ENCODE data around the gene MEDAG.

Gene MEDAG

DNA sequence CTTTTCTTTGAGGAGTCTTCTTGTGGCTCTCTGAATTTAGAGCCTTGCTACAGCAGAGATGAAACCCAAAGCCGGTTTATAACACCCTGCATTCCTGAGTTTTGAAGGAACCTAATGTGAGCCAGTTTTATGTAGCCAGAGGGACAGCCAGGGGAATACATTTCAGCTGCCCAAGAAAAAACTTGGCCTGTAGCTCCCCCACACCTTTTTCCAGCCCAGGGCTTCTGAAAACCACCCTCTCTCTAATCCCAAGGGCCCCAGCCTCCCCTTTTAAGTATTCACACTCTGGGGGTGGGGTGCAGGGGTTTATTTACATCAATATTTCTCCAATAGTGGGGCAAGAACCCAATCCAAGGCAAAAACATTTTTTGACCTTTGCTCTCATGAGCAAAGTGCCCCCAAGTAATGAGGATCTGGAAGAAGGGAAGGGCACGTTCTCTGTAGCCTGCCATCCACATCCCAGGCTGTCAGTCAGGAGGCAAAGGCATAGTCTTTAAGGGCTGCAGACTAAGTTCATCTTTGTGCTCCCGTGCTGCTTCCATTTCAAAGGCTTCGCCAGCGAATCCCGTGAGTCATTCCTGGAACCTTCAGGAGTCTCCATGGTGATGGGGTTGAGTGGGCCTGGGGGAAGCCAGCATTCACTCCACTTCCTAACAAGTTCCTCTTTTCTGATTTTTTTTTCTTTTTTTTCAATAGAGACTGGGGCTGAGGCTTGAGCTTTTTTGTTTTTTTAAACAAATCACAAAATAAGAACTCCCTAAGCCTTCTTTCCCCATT, 33.2 kb upstream of the MEDAG start:
- in situ Hi-C loops (cut with MboI; ENCODE audit: low sequenced_read_pairs), result no loop called here

DNA sequence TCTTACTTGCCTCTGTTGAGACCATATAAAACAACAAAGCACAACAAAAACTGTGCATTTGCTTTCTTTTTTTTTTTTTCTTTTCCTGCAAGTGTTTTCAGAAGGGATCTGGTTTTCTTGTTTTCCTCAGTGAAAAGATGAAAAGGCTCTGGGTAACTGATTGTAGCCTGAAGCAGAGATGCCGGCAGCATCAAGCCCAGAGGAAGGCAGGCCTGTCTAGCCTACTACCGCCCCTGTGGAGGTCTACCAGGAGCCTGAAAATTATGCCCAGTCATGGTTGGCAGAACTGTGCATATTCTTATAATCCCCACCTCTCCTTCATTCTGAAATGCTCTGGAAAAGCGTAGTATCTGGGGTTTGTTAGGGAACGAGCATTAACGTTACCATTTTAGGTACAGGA, 32.6 kb upstream of the MEDAG start:
- in situ Hi-C loops (cut with MboI; ENCODE audit: low sequenced_read_pairs), result no loop called here

DNA sequence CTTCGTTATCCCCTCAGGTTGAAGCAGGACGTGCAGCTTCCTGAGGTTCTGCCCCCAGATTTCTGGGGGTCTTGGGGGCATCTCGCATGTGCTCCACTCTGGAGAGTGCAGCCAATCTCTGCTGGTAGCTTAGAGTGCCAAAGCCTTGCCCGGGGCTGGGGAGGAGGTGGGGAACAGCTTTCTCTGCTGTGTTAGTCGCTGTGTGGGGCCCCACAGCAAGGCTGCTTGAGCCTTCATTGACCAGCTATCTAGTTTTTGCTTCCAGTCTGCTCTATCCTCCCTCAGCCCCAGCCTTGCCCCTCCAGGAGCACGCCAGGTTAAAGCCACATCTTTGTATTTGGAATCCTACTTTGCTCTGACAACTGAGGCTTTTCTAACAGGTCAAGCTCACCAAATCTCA, 32.0 kb upstream of the MEDAG start:
- in situ Hi-C loops (cut with MboI; ENCODE audit: low sequenced_read_pairs), result no loop called here

DNA sequence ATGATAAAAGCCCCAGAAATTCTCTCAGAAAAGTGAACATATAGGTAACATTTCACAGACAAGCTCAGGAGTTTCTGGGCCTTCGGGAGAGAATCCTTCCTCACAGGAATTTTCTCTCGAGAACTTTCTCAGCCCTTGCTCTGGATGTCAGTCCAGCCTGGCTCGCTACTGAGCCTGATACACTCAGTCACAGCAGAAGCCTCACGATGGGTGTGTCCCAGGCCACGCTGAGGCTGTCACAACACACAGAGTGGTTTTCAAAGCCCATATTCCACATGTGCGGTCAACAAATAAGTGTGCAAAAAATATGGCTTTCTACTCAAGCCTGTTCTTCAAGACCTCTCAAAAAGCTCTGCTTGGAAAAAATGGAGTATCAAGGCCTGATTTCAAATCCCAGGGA, 31.5 kb upstream of the MEDAG start:
- in situ Hi-C loops (cut with MboI; ENCODE audit: low sequenced_read_pairs), result no loop called here

DNA sequence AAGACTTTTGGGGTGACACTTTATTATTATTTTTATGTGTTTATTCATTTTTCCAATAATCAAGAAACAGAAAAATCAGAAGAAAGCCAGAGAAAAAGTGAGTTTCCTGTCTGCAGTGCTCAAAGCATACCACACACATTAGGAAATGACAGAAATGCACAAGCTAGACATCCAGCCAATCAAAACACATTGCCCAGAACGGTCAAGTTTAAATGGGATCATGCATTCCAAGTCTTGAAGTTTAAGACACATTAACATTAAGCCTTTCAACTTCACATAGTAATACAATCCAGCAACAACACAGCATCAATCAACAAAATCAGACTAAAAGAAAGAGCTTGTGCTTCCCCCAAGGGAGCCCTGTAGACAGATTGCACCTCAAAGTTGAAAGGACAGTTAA, 28.7 kb upstream of the MEDAG start:
- in situ Hi-C loops (cut with MboI; ENCODE audit: low sequenced_read_pairs), result no loop called here

DNA sequence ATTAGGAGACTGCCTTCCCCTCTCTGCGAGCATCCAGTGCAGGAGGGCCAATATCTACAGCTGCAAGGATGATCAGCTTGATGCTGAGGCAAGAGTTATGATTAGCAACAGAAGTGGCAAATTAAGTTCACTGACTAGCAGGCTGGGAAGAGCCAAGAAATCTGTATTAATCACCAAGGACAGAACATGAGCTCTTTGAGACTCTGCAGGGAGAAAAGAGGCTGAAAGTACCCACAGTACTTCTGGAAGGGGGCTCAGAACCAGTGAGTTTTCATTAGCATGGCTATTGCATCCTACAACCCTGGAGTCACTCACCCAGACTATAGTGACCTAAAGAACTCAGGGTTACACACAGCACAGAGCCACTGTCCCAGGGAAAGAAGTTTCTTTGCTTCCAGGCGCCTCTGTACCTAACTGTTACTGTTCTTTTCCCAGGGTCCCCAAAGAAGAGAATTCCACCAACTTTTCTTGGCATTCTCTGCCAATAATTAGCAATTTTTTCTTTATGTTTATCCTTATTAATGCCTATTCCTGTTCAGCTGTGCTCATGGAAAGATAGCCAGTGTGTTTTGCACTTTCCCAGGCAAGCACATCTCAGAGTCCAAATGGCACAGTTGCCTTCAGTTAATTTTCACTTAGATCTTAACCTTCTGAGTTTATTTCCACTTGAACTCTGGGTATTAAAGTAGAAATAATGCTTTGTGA, 25.8 kb upstream of the MEDAG start:
- in situ Hi-C loops (cut with MboI; ENCODE audit: low sequenced_read_pairs), result no loop called here

DNA sequence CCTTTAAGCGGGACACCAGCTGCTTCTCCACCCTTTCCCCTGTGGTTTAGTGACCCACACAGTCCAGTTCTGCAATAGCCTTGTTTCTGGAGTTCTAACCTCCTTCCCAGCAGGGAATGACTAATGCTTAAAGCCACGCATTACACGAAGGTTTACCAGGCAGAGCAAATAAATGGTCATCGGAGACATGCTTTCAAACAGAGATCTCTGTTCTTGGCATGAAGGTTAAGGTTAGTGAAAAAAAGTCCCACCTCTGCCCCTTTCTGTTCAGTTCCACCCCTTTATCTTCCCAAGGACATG, 25.3 kb upstream of the MEDAG start:
- in situ Hi-C loops (cut with MboI; ENCODE audit: low sequenced_read_pairs), result no loop called here

DNA sequence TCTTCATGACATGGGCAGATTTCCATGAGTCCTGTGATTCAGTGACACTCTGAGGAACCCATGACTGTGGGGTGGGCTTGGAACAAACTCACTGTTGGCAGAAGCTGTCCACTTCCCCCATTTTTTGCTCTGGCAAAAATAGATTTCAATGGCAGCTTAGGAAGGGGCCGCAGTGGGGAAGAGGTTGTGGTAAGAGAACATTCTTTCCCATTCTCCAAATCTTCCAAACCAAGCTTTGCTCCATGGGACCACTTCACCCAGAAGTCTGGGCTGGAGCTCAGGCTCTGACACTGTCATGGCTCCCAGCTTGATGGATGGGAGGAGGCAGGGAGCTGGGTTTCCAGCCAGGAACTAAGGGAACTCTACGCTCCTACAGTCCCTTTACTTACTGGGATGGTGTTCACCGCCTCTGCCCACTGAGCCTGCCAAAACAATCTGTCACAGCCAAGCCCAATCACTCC, 24.9 kb upstream of the MEDAG start:
- in situ Hi-C loops (cut with MboI; ENCODE audit: low sequenced_read_pairs), result no loop called here

DNA sequence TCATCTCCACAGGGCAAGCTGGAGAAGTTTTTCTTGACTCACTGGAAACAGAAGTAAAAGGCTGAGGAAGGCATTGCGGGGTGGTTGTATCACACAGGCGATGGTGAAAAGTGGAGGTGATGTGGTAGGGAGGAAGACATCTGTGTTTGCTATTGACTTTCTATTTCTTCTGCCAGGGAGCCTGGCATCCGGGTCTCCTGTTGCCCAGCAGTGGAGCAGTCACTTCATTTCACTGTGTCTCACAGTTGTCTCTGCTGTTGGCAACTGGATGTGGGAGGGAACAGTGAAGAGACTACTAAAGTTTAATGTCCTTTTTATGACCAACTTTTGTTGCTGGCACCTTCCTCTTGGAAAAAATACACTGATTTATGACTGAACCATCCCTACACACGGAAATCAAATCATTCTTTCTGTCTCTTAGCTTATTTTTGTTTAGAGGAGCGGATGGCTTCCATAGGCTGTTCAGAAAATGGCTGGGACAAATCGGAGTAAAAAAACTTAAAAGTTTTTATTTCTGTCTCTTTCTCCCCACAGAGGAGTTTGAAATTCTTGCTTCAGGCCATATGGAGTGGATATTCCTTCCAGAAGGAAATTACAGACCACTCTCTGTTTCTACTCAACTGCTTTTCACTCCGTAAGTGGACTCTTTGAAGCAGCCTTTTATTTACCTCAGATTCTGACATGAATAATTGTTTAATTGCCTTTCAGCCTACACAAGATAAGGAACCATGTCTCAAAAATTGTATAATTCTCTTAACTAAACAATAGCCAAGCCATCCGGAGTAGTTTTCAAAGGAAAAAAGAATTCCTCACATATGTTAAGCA, 23.8 kb upstream of the MEDAG start:
- in situ Hi-C loops (cut with MboI; ENCODE audit: low sequenced_read_pairs), result no loop called here

DNA sequence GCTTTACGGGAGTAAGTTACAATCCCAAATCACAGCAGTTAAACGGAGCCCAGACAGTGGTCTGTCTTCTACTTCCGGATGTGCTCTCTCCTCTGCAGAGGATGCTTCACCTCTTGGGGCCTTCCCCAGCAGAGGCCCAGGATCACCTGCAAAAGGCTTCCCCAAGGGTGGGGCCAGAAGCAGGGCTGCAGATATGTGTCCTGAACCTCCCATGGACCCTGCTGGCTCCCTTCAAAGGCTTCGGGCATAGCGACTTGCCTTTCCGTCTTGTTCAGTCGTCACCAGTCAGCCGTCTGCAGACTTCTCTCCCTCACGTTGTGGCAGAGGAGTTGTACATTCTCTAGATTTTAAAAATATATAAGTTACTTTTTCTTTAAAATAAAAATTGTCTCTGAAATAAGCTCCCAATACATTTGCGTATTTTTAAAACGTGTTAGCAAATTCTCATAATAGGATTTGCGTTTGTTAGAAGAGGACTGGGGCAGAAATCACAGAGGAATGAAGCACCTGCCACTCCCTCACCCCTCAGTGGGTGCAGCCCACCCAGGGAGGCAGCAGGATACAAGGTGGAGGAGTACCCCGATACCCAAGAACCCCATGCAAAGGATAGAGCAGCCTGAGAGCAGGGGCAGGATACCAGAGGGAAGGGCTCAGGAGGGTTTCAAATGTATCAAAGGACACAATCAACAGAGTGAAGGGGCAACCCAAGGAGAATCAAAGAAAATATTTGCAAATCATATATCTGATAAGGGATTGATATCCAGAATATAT, 22.9 kb upstream of the MEDAG start:
- in situ Hi-C loops (cut with MboI; ENCODE audit: low sequenced_read_pairs), result no loop called here

DNA sequence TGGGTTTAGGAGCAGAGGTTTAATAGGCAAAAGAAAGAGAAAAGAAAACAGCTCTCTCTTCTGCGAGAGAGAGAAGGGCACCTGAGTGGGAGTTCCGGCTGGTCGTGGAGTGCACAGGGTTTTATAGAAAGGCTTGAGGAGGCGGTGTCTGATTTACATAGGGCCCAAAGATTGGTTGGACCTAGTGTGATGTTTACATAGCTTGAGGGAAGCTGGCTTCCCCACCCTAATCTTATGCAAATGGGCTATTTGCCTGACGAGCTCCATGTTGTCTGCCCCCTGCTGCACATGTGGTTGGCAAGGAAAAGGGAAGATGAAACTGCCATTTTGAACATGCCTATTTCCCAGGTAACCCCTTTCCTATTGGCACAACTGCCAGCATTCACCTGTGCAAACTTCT, 21.5 kb upstream of the MEDAG start:
- in situ Hi-C loops (cut with MboI; ENCODE audit: low sequenced_read_pairs), result no loop called here

DNA sequence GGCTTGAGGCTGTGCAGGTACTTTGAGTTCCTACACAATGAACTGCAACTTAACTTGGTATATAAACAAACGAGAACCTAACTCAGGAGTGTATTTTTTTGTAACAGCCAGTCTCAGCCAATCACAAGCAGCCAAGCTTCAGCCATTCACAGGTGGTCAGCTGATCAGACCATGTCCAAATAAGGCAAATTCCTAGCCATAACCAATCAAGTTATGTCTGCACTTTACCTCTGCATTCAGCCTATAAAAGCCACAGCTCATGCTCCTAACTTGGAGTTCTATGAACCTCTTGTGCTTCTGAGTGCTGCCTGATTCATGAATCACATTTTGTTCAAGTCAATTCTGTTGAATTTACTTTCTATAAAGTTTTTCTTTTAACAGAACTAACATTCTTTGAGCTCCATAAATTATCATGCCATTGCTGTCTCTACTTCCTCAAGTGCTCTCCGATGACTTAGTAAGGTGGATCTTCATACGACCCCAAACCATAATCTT, 16.8 kb upstream of the MEDAG start:
- in situ Hi-C loops (cut with MboI; ENCODE audit: low sequenced_read_pairs), result no loop called here

DNA sequence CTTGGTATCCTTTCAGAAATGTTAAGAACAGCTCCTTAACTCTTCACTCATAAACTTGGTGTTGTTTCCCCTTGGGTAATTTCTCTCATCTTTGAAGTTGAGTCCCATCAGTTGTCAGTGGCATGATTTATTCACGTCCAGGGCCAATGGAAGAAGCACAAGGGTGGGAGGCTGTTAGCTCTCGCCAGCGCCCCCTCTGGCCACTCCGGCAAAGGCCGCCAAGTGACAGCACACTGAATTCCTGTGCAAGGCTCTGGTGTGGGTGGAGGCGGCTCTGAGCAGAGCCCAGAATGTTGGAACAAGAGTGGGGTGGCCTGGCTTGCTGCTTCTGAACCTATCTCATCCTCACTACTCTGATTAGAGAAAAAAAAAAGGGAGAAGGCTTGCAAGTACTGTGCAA, 13.1 kb upstream of the MEDAG start:
- in situ Hi-C loops (cut with MboI; ENCODE audit: low sequenced_read_pairs), result no loop called here

DNA sequence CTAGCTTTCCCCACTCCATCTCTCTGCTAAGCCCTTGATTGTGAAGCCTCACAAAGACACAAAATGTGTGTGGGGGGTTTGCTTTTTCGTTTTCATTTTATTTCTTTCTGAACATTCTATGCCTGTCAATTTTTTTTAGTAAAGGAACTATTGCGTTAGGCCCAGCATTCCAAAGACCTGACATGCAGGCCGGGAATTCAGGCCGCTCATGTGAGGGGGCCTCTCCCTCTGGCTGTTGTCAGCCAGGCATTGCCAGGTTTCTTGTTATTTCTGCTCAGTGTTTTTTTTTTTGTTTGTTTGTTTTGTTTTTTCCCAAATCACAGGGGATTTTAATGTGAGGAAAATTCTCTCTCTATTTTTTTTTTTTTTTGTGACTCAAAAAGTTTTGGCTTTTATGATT, 10.3 kb upstream of the MEDAG start:
- in situ Hi-C loops (cut with MboI; ENCODE audit: low sequenced_read_pairs), result no loop called here

DNA sequence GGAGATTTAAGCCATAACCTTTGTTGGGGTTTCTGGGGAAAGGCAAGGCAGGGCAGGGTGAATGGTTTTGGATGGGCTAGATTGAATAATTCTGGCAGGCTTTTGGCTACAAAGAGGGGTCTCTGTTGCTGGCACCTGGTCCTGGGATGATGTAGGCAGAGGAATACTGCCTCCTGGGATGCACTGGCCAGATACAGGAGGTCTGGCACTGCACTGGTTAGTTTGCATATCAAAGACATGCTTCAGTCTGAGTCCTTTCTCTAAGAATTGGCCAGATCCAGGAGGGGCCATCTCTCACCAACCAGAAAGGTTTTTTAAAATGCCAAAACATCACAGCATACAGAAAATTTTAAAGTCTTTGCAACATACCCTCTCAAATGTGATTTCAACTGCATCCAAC, 8.0 kb upstream of the MEDAG start:
- in situ Hi-C loops (cut with MboI; ENCODE audit: low sequenced_read_pairs), result no loop called here

DNA sequence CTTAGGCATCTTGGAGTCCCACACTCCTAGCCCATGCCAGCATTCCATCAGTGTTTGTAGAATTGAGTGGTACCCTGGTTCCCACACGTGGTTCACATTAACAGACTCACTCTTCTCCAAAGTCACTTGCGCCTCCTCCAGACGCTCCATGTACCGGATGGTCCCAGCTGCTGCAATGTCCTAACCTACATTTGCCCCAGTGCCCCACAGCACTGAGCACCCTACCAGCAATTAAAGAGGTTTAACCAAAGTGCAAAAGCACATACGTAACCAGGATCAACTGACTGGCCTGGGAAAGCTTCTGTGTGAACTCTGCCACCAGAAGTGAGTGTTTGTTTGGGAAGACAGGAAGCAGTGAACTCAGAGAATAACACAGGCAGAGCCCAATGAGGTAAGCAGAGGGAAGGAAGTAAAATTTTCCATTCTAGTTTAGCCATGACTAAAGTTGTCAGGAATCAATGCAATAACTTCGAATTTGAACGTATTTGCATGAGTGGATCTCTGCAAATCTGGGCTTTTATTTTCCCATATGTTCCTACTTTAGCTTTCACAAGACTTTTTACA, 7.3 kb upstream of the MEDAG start:
- in situ Hi-C loops (cut with MboI; ENCODE audit: low sequenced_read_pairs), result no loop called here

DNA sequence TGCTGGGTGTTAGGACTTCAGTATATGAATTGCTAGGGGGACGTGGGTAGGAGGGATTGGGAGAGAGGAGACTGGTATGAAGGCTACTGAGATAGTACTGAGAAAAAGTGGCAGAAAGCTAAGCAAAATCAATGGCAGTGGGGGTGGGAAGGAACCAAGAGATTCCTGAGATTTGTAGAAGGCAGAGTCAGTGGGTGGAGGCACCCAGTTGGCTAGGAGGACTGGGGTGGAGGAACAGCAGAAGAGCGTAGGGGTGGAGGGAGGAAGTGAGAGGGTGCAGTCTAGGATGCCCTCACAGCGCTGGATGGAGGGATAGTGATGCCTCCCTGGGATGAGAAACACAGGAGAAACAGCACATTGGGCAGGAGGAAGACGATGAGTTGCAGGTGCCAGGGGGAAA, 5.6 kb upstream of the MEDAG start:
- in situ Hi-C loops (cut with MboI; ENCODE audit: low sequenced_read_pairs), result no loop called here

DNA sequence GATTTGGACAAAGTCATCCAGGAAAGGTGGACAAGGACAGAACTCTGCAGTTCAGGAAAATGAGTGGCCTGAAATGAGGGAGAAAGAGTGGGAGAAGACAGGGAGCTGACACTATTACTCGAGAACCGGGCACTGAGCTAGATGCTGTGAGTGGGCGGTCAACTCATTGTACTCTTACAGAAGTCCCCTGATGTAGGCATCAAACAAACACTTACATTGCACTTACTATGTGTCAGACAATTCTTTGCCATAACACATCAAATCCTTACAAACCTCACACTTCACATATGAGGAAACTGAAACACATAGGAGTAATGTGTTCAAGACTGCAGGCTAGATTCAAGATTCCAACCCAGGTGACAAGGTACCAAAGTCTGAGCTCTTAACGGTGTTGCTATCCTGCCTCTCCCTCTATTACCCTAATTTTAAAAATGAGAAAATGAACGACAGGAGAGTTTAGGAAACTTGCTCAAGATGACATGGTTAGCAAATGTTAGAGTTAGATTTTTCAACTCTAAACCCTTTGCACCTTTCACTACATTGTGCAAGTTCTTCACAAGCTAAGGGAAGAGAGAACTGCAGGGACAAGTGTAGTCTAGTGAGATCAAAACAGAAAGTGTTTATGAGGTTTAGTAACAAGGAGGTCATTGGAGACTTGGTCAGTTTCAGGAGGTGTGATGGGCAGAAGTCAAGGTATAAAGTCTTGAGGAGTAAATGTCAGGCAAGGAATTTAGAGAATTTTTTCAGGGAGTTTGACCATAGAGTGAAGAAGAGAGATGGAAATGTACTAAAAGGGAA, 4.9 kb upstream of the MEDAG start:
- in situ Hi-C loops (cut with MboI; ENCODE audit: low sequenced_read_pairs), result no loop called here

DNA sequence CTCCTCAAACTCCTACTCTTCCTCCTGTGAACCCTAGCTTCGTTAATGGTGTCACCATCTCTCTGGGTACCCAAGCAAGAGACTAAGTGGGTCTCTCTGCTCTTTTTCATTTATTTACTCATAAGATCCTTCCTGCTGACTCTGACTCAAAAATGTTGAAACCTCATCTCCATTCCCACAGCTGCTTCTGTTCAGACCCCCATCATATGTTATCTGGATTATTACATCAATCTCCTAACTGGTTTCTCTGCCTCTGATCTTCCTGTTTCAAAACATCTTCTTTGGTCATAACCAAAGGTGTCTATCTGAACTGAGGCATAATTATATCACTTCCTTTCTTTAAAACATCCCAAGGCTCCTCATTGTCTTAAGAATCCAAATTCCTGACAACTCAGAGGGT, 2.0 kb upstream of the MEDAG start:
- in situ Hi-C loops (cut with MboI; ENCODE audit: low sequenced_read_pairs), result no loop called here

Data from HL-60/S4 treated with phorbol 12-myristate 13-acetate at 8.2 ng/mL for 4 days and 3 days (cell line).